SJSA1 (cell line): Measurements from ENCODE around the gene DLK1. TPM values are rescaled to one million over a fixed set of nuclear protein-coding genes. Genes with fewer than 3 reads are reported as not detected.

Source experiments
- DNase-seq, 2 experiments: peaks; one replicate each; pipeline ENCODE4 v3.0.0-alpha.2; 2015 to 2020; ENCODE audit warnings: low spot score in 2 of 2, low read depth in 1 of 2
- H3K27ac ChIP-seq: fragments of 250-450 bp; sonication (Bioruptor Pico); 2 replicates; pipeline ENCODE4 v1.5.1; 2020; ENCODE audit warnings: mild to moderate bottlenecking, moderate library complexity
- H3K27me3 ChIP-seq: fragments of 250-450 bp; sonication (Bioruptor Pico); replicated peaks from 2 replicates; pipeline ENCODE4 v1.5.1; 2020; ENCODE audit warnings: mild to moderate bottlenecking, moderate library complexity
- H3K36me3 ChIP-seq: fragments of 250-450 bp; sonication (Bioruptor Pico); 2 replicates; pipeline ENCODE4 v1.5.1; 2020; ENCODE audit warnings: mild to moderate bottlenecking
- H3K4me1 ChIP-seq: fragments of 250-450 bp; sonication (Bioruptor Pico); replicated peaks from 2 replicates; pipeline ENCODE4 v1.6.1; 2021; ENCODE audit warnings: mild to moderate bottlenecking
- H3K4me3 ChIP-seq: fragments of 250-450 bp; sonication (Bioruptor Pico); 2 replicates; pipeline ENCODE4 v1.5.1; 2020; ENCODE audit warnings: mild to moderate bottlenecking
- H3K9me3 ChIP-seq: fragments of 250-450 bp; sonication (Bioruptor Pico); replicated peaks from 2 replicates; pipeline ENCODE4 v1.5.1; 2020; ENCODE audit warnings: mild to moderate bottlenecking
- total RNA-seq: library from RNA; depleted of rRNA; stranded (reverse); fragments of >200 nt; shearing (Covaris generic); gene quantifications from 2 replicates; pipeline ENCODE4 v1.2.3, GENCODE V29; 2014

Gene DLK1
- total RNA-seq, 1 experiment from 2014 or later: not detected

DNA sequence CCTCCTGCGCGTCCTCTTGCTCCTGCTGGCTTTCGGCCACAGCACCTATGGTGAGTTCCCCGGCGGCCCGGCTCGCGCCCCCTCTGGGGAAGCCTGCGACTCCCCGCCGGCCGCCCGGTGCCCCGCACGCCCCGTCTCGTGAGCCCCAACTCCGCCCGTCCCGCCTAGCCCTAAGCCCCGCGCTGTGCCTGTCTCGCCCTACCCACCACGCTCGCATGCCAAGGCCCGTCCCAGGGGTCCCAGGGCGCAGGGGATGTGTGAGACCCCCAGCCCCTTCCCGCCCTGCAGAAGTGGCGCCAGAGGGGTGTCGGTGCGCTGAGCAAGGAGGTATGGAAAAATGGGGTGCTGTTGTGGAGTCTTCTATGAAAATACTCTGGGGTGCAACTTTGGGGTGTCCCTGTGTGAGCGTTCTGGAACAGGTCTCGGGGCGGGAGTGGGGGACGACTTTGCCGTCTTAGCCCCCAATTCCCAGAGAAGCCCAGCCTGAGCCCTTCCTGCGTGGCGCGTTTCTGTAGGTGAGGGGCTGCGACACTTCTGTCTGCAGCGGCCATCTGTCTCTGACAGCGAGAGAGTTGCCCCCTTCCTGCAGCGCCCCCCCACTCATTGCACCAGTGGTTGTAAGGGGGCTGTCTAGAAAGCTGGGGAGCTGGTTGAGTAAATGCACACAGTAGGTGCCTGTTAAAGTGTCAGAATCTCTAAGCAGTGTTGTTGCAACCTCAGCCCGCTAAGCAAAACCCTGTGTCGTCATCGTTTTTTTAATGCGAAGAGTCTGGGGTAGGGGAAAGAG lies 587 bp downstream of the DLK1 start:
- Histone ChIP-seq H3K27me3 (peaks cover 17% of the 10 kb centered on the region), H3K9me3 (no peaks in the 10 kb centered on the region), H3K27ac (no peak overlapping the region), H3K36me3 (no peaks in the 10 kb centered on the region), H3K4me3 (no peak overlapping the region), H3K4me1 (no peaks in the 10 kb centered on the region)
- no peak for DNase-seq

DNA sequence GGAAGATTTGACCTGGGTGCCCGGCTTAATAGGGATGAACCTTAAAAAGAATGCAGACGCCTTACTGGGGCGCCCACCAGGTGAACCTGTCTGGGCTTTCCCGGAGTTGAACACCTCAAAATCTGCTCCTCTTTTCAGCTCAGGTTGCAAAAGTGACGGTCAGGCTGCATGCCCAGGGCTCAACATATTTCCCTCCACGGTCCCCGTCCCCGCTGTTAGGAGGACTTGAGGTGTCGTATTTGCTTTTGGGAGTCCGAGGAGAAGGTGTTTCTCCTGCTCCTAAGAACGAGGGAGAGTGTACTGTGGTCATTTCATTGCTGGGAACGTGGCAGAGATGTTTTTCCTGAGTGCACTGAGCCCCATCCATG lies 1.2 kb downstream of the DLK1 start:
- H3K27me3 ChIP-seq: peaks cover 17% of the 10 kb centered on the region
- H3K4me1 ChIP-seq: no peaks in the 10 kb centered on the region
- no peaks in the 10 kb centered on the region for H3K36me3 ChIP-seq
- H3K4me3 ChIP-seq: no peak overlapping the region
- no peak overlapping the region for H3K27ac ChIP-seq
- no peaks in the 10 kb centered on the region for H3K9me3 ChIP-seq
- no peak for DNase-seq

DNA sequence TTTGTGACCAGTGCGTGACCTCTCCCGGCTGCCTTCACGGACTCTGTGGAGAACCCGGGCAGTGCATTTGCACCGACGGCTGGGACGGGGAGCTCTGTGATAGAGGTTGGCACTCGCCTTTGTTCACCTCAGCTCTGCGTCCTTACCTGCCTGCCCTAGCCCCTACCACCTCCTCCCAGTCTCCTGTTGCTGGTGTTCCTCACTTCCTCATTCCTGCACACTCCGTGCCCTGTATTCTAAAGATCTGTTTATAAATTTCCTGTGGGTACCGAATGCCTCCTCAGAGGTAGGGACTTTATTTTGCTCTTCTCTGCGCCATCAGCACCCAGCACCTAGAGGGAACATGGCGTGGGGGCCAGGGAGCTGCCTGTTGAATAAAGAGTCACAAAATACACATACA lies 2.3 kb downstream of the DLK1 start:
- H3K27ac ChIP-seq: no peak overlapping the region
- no peaks in the 10 kb centered on the region for H3K9me3 ChIP-seq
- H3K4me3 ChIP-seq: no peak overlapping the region
- peaks cover 17% of the 10 kb centered on the region for H3K27me3 ChIP-seq
- H3K4me1 ChIP-seq: no peaks in the 10 kb centered on the region
- no peaks in the 10 kb centered on the region for H3K36me3 ChIP-seq
- DNase-seq: no peak

DNA sequence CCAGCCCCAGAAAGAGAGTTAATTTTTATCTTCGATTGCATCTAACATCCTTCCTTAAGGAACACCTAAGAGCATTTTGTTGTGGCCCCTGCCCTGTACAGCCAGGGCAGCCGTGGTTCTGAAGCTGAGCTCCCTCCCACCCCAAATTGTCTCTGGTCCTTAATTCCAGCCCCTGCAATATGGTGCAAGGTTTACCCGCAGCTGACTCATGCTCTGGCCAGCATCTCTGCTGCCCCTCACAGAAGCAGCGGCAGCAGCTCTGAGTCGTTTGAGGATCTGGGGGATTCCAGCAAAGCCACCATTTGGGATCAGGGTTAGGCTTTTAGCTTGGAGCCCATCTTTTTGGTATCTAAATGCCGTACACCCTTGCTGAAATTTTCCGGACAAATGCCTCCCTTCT lies 3.3 kb downstream of the DLK1 start:
- H3K4me3 ChIP-seq: no peak overlapping the region
- no peaks in the 10 kb centered on the region for H3K4me1 ChIP-seq
- no peaks in the 10 kb centered on the region for H3K9me3 ChIP-seq
- no peak overlapping the region for H3K27ac ChIP-seq
- no peak for DNase-seq
- no peaks in the 10 kb centered on the region for H3K36me3 ChIP-seq
- H3K27me3 ChIP-seq: peaks cover 17% of the 10 kb centered on the region

DNA sequence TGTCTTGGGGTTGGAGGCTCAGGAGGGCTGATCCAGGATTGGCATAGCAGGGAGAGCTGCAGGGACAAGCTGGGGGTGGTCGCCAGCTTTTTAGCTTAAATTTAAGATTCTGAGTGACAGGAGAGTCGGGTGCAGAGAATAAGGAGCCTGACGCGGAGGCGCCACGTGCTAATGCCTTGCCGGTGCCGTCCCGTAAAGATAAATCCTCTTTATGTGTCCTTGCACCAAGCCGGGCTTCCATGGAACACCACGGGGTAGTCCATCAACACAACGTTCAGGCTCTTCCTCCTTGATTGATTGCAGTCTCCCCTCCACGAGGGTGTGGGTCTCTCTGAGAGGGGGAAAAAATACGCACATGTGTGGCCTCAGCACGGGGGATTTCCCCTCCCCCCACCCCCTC lies 3.9 kb downstream of the DLK1 start:
- no peak for DNase-seq
- H3K27ac ChIP-seq: no peak overlapping the region
- no peaks in the 10 kb centered on the region for H3K9me3 ChIP-seq
- no peaks in the 10 kb centered on the region for H3K4me1 ChIP-seq
- H3K27me3 ChIP-seq: peaks cover 17% of the 10 kb centered on the region
- H3K4me3 ChIP-seq: no peak overlapping the region
- H3K36me3 ChIP-seq: no peaks in the 10 kb centered on the region

DNA sequence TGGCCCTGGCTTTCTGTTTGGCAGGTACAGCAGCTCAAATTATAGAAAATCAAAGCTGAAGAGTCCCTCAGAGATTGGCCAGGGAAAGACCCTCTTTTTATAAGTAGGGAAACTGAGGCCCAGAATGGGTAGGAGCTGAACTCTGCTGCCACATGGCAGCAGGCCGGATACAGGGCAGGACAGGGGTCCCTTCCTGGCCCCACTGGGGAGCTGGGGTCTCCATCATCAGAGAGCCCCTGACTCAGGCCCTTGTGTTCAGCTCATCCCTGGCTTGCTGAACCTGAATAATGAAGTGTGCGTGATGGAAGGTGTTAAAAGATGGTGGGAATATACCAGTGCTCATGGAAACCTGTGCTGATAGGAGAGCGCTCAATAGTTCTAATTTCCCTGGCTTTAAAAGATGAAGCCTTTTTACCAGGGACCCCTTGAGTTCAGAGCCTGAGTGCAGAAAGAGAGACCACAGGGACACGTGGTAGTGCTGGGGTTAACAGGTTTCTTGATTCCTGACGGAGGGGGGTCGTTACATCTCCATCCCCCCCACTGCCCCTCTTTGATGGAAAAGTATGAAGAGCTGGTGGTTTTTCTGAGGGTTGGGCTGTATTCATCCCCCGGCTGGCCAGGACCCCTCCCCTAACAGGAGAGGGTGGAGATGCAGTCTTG lies 4.4 kb downstream of the DLK1 start:
- Histone ChIP-seq H3K4me1 (no peaks in the 10 kb centered on the region), H3K9me3 (no peaks in the 10 kb centered on the region), H3K36me3 (no peaks in the 10 kb centered on the region), H3K27me3 (peaks cover 11% of the 10 kb centered on the region), H3K27ac (no peak overlapping the region), H3K4me3 (no peak overlapping the region)
- no peak for DNase-seq

DNA sequence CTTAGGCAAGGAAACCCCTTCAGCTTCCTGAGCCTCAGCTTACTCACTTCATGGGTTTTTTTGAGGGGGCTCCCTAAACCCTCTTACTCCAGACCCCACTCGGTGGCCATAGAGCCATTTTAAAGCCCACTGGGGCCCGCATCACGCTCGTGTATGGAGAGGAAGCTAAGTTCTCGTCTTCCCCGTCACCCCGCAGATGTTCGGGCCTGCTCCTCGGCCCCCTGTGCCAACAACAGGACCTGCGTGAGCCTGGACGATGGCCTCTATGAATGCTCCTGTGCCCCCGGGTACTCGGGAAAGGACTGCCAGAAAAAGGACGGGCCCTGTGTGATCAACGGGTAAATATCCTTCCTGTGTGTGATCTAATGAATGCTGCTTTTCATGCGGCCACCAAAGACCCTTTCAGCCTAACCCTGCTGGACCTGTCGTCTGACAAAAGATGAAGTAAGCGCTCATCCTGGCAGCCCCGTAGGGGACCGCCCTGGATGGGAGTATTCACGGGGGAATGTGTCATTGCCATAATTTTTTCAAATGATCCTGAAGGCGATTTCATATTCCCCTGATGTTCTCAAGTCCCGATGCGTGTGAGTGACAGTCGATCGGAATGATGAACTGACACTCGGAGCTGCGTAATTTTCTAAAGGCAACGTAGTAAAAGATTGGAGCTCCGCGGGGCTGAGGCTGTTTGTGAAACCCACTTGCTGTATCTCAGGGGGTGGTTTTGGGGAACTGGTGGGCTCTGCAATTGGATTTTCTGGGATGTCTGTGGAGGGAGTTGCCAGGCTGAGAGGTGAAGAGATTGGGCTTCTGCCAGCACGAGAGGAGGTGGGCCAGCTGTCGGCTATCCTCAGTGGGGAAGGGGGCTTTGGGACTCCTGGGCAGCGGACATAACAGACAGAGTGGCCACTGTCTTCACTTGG lies 5.4 kb downstream of the DLK1 start:
- Histone ChIP-seq H3K4me1 (no peaks in the 10 kb centered on the region), H3K4me3 (no peak overlapping the region), H3K36me3 (no peaks in the 10 kb centered on the region), H3K9me3 (no peaks in the 10 kb centered on the region), H3K27me3 (peaks cover 5% of the 10 kb centered on the region; the same call in 1 of the 2 replicates), H3K27ac (no peak overlapping the region)
- no peak for DNase-seq

DNA sequence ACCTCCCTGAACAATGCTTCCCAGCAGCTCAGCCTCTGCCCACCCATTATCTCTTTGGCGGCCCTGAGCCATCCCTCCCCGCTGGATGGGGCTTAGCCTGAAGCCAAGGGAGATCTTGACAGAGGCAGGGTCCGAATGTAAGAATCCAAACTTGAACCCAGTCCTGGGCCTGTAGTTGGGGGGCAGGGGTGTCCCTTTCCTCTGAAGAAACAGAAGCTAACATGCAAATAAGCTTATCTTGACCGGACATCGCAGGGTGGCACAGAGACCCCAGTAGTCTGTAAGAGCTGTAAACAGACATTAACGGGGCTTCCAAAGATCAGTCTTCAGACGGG lies 6.0 kb downstream of the DLK1 start:
- Histone ChIP-seq H3K27ac (no peak overlapping the region), H3K9me3 (no peaks in the 10 kb centered on the region)

DNA sequence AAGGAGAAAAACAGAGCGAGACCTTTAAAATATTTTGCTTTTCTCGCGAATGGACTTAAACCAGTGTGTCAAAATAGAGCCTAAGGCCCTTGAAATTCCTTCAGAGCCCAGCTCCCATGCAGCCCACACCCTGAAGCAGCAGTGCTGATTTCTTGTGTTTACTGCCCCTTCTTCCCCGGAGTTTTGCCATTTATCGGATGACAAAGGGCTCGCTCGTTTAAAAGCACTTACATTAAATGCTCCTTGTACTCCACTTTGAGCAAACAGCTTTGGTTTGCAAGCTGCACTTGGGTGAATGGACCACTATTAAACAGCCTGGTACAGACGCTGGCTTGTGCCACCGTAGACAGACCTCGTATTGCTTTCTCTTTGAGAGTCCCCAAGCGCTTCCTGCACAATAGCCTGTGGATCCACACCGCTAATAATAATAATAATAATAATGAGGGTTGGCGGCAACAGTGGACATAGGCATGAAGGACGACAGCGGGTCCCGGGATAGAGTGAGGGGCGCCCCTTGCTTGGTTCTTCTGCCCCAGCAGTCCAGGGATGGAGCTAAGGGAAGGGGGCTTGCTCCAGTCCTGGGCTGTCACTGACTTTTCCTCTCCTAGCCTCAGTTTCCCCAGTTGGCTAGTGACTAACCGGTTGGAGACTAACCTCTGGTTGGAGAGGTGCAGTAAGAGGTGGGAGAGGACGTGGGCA lies 6.6 kb downstream of the DLK1 start:
- Histone ChIP-seq H3K27me3 (no peaks in the 10 kb centered on the region), H3K4me1 (no peaks in the 10 kb centered on the region), H3K36me3 (no peaks in the 10 kb centered on the region), H3K9me3 (no peaks in the 10 kb centered on the region), H3K27ac (no peak overlapping the region), H3K4me3 (no peak overlapping the region)
- no peak for DNase-seq

More for the DNA sequence above, 6.0 kb downstream of the DLK1 start:
- Histone ChIP-seq H3K4me3 (no peak overlapping the region), H3K4me1 (no peaks in the 10 kb centered on the region), H3K36me3 (no peaks in the 10 kb centered on the region), H3K27me3 (no peaks in the 10 kb centered on the region; the same call in 1 of the 2 replicates)
- DNase-seq: no peak

DNA sequence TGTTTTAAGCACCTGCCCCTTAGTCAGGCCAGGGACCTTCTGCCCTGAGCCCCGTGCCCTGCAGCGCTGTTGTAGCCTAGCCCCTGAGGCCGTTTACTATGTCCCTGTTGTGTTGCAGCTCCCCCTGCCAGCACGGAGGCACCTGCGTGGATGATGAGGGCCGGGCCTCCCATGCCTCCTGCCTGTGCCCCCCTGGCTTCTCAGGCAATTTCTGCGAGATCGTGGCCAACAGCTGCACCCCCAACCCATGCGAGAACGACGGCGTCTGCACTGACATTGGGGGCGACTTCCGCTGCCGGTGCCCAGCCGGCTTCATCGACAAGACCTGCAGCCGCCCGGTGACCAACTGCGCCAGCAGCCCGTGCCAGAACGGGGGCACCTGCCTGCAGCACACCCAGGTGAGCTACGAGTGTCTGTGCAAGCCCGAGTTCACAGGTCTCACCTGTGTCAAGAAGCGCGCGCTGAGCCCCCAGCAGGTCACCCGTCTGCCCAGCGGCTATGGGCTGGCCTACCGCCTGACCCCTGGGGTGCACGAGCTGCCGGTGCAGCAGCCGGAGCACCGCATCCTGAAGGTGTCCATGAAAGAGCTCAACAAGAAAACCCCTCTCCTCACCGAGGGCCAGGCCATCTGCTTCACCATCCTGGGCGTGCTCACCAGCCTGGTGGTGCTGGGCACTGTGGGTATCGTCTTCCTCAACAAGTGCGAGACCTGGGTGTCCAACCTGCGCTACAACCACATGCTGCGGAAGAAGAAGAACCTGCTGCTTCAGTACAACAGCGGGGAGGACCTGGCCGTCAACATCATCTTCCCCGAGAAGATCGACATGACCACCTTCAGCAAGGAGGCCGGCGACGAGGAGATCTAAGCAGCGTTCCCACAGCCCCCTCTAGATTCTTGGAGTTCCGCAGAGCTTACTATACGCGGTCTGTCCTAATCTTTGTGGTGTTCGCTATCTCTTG lies 7.6 kb downstream of the DLK1 start:
- Histone ChIP-seq H3K27ac (no peak overlapping the region), H3K36me3 (no peaks in the 10 kb centered on the region), H3K27me3 (no peaks in the 10 kb centered on the region), H3K4me3 (no peak overlapping the region), H3K9me3 (no peaks in the 10 kb centered on the region), H3K4me1 (no peaks in the 10 kb centered on the region)
- no peak for DNase-seq

DNA sequence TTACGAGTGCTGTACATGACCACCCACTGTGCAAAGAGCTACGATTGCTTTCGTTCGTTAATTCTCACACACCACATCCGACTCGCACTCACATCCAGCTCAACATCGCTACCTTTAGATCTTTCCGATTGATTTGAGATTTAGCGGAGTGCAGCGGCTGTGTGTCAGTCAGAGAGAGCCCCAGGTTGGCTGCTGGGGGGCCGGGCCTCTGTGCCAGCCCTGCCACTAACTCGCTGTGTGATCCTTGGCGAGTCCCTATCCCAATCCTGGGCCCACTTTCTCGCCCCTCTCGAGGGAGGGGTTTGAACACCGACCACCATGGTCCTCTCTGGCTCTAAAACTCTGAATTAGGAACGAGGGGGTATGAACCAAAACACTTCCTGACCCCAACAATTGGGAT lies 8.6 kb downstream of the DLK1 start:
- H3K27me3 ChIP-seq: no peaks in the 10 kb centered on the region

DNA sequence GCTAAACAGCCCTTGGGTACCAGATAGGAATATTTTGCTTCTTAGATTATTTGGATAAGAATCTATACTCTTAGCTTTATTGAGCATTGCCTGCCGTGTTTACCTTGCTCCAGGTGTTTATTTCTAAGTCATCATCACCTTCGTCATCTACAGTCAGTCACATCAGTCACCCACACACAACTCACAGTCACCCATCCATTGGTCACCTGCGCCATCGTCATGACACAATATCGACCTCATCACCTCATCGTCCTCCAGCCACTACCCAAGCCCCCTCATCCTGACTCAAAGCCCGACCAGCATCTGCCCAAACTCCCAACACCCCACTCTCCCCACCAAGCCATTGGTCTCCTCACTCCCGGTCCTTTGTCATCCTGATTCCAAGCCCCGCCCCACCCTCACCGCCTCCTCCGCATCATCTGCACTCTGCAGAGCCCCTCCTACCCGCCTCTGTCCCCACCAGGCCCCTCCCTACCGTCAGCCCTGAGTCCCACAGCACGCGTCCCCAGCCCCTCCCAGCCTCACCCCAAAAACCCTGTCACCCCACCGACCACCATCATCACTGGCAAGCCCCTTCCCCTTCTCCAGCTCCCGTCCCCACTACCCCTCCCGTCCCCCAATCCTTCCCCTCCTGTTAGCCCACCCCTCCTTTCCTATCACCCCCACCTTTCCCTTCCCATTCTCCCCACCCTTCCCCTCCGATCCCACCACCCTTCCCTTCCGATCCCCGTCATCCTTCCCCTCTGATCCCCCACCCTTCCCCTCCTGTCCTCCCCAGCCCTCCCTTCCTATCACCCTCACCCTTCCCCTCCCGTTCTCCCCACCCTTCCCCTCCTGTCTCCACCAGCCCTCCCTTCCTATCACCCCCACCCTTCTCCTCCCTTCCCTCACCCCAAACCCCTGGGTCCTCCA lies 9.8 kb downstream of the DLK1 start:
- Histone ChIP-seq H3K27me3 (no peaks in the 10 kb centered on the region), H3K4me1 (no peaks in the 10 kb centered on the region), H3K27ac (no peak overlapping the region), H3K9me3 (no peaks in the 10 kb centered on the region; the same call in 1 of the 2 replicates), H3K36me3 (no peaks in the 10 kb centered on the region), H3K4me3 (no peak overlapping the region)
- no peak for DNase-seq

More for the DNA sequence above, 8.6 kb downstream of the DLK1 start:
- no peak overlapping the region for H3K4me3 ChIP-seq
- H3K27ac ChIP-seq: no peak overlapping the region
- no peaks in the 10 kb centered on the region for H3K9me3 ChIP-seq
- no peak for DNase-seq
- no peaks in the 10 kb centered on the region for H3K36me3 ChIP-seq
- no peaks in the 10 kb centered on the region for H3K4me1 ChIP-seq
